Cardiac fibroblast (primary cell): Measurements from ENCODE around the gene SGTA.

Source experiments
- DNase-seq, 2 donors: peaks; one replicate each; pipeline versions ENCODE4 v3.0.0 to v3.0.0-alpha.2; 2010; ENCODE audit warnings: low read depth in 2 of 2
- H3K4me3 ChIP-seq, 2 donors: replicated peaks in 1 of 2; 1 replicate in 1 of 2; 2 replicates in 1 of 2; pipeline ENCODE4 v1.5.1; 2011; ENCODE audit warnings: low read depth in 2 of 2, low read length in 2 of 2, mild to moderate bottlenecking in 2 of 2, moderate library complexity in 1 of 2
- CTCF ChIP-seq: IDR thresholded peaks from one replicate; pipeline ENCODE4 v1.5.1; 2011; ENCODE audit warnings: low read depth, mild to moderate bottlenecking, low read length, inconsistent platforms

Gene SGTA

DNA sequence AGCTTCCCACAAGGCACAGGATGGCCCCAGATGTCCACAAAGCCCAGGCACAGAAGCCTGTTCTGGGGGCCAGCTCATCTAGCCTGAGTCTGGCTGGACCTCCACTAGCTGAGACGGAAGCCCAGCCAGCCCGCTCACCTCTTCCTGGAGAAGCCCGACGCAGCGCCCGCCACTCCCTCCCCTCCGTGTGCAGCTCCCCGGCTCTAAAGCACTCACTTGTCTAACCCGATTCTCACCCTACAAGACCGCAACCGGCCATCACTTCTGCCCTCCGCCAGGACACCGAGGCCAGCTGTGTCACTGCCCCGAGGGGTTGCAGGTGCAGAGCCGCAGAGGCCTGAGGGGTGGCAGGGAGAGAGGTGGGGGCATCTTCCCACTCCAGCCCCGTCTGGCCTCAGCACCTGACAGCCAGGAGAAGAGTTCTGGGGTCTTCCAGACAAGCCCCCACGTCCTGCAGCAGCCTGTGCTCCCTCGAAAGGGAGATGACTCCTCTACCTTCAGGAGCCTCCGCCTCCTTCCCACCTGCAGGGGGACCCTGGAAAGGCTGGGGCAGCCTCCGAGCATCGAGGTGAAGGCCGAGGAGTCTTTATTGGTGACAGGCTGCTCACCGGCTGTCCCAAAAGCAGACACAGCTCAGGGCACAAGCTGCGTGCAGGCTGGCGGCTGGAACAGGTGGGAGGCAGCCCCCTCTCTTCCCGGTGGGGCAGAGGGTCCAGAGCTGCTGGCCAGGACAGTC is 56.0 kb downstream of the SGTA start:
- TF ChIP-seq CTCF = no peak
- no peak overlapping the region for H3K4me3 ChIP-seq
- no peak for DNase-seq

- no peak overlapping the region for H3K4me3 ChIP-seq
- no peak for TF ChIP-seq CTCF
- no peak for DNase-seq
These were observed 56.8 kb downstream of the SGTA start for GRCh38 chr19:2726160-2726855.

DNA sequence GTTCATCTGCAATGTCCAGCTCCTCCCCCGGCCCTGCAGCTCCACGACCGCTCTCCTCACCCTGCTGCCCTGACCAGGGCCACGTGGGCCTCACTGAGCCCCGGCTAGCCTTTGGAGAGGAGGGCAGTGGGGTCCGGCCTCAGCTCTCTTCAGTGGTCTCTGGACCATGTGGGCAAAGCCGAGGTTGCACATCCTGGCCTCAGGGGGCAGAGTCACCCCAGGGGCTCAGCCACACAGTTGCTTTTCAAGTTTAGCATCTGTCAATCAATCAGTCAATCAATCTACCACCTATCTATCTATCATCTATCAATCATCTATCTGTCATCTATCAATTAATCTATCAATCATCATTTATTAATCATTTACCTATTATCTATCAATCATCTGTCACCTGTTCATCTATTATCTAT is 58.9 kb downstream of the SGTA start:
- no peak for DNase-seq
- TF ChIP-seq CTCF = no peak
- no peak overlapping the region for H3K4me3 ChIP-seq

DNA sequence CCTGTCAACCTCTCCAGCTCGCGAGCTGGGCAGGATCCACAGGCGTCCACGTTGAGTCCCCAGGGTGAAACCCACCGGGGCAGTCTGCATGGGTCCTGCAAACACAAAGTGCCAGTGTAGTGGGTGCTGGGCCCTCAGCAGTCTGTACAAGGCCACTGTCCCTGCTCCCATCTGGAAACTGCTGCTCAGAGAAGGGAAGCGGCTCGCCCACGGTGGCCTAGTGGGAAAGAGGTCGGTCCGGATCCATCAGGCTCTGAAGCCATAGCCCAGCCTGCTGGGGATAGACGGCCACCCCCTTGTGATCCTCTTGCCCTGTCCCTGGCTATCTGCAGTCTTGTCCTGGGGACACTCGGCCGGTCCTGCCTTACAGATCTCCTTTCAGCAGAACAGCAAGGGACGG is 59.3 kb downstream of the SGTA start:
- H3K4me3 ChIP-seq = no peak overlapping the region
- no peak for TF ChIP-seq CTCF

GRCh38 chr19:2723345-2723715 is 59.7 kb downstream of the SGTA start:
- no peak for DNase-seq
- TF ChIP-seq CTCF = no peak
- no peak overlapping the region for H3K4me3 ChIP-seq

More for the DNA sequence above, 59.3 kb downstream of the SGTA start:
- no peak for DNase-seq

GRCh38 chr19:2722541-2723344 is 60.3 kb downstream of the SGTA start:
- no peak for TF ChIP-seq CTCF
- H3K4me3 ChIP-seq = no peak overlapping the region
- peak; percentile 76 to 84 for DNase-seq
